HG03432 (cell line): ENCODE data around the gene ZNF169.
"Not testable (repeated sequence)": the region's sequence is repeated elsewhere in the genome, so short reads cannot be mapped to it uniquely, and the experiment has no call there.

ENCODE experiments used
- ATAC-seq: cut with Tn5 transposase; IDR thresholded peaks from one replicate; pipeline ENCODE4 v1.9.1; 2021; ENCODE audit warnings: mild to moderate bottlenecking, moderate library complexity; ENCODE audit not compliant: unreplicated experiment

The ZNF169 gene

GRCh38 chr9:94259077-94259862, at the start of gene ZNF169:
ZNF169 (plus strand) TSS chr9:94259298; CDS start chr9:94278813, 19,515 bp downstream.
- peak; percentile 100 for ATAC-seq

GRCh38 chr9:94210616-94211603, 48.2 kb upstream of the ZNF169 start:
- no peak for ATAC-seq

- no peak for ATAC-seq
These were observed 47.0 kb upstream of the ZNF169 start for GRCh38 chr9:94212091-94212490.

GRCh38 chr9:94212531-94212930, 46.6 kb upstream of the ZNF169 start:
- ATAC-seq: no peak

- peak; percentile 81 for ATAC-seq
These were observed 45.5 kb upstream of the ZNF169 start for GRCh38 chr9:94213511-94214124.

GRCh38 chr9:94222870-94223269, 36.2 kb upstream of the ZNF169 start:
- ATAC-seq: no peak

- not testable (repeated sequence) for ATAC-seq
These were observed 33.7 kb upstream of the ZNF169 start for GRCh38 chr9:94225413-94225812.

GRCh38 chr9:94228616-94229015, 30.5 kb upstream of the ZNF169 start:
- ATAC-seq: no peak

GRCh38 chr9:94232428-94232827, 26.7 kb upstream of the ZNF169 start:
- ATAC-seq: no peak

GRCh38 chr9:94241098-94241497, 18.0 kb upstream of the ZNF169 start:
- not testable (repeated sequence) for ATAC-seq

GRCh38 chr9:94245651-94246050, 13.4 kb upstream of the ZNF169 start:
- no peak for ATAC-seq

GRCh38 chr9:94250456-94250855, 8.6 kb upstream of the ZNF169 start:
- no peak for ATAC-seq

GRCh38 chr9:94256007-94256406, 3.1 kb upstream of the ZNF169 start:
- ATAC-seq: no peak

GRCh38 chr9:94265626-94266402, 6.7 kb downstream of the ZNF169 start:
- ATAC-seq: not testable (repeated sequence)

GRCh38 chr9:94269264-94269663, 10.2 kb downstream of the ZNF169 start:
- ATAC-seq: no peak

GRCh38 chr9:94270009-94270408, 10.9 kb downstream of the ZNF169 start:
- no peak for ATAC-seq

GRCh38 chr9:94277029-94277428, 17.9 kb downstream of the ZNF169 start:
- not testable (repeated sequence) for ATAC-seq

GRCh38 chr9:94277885-94278536, 18.9 kb downstream of the ZNF169 start:
- no peak for ATAC-seq

- no peak for ATAC-seq
These were observed 21.4 kb downstream of the ZNF169 start for GRCh38 chr9:94280409-94280989.

GRCh38 chr9:94281101-94281500, 22.0 kb downstream of the ZNF169 start:
- ATAC-seq: no peak
